Tibial nerve (tissue), 4 donors: Measurements from ENCODE around the gene ASIC3. TPM values are rescaled to one million over a fixed set of nuclear protein-coding genes. Genes with fewer than 3 reads are reported as not detected.

Experiments used
- DNase-seq, 2 donors: peaks; one replicate each; pipeline ENCODE4 v3.0.0-alpha.2; 2019; ENCODE audit warnings: low spot score in 2 of 2
- H3K27ac ChIP-seq, 4 donors: fragments of 200-600 bp; sonication (generic) in 3 of 4; one replicate each; pipeline ENCODE4 v1.5.1; 2017 to 2019; ENCODE audit warnings: mild to moderate bottlenecking in 1 of 4
- H3K27me3 ChIP-seq, 2 donors: fragments of 200-600 bp; sonication (generic) in 1 of 2; one replicate each; pipeline versions ENCODE4 v1.5.1 to v1.6.0; 2017 to 2019
- H3K36me3 ChIP-seq, 3 donors: fragments of 200-600 bp; sonication (generic); one replicate each; pipeline ENCODE4 v1.5.1; 2018 to 2019
- H3K4me1 ChIP-seq, 4 donors: fragments of 200-600 bp; sonication (generic) in 3 of 4; one replicate each; pipeline ENCODE4 v1.5.1; 2017 to 2019
- H3K4me3 ChIP-seq, 4 donors: fragments of 200-600 bp; sonication (generic) in 3 of 4; one replicate each; pipeline ENCODE4 v1.5.1; 2017 to 2019; ENCODE audit warnings: mild to moderate bottlenecking in 1 of 4, moderate library complexity in 1 of 4
- H3K9me3 ChIP-seq, 4 donors: fragments of 200-600 bp; sonication (generic) in 3 of 4; one replicate each; pipeline ENCODE4 v1.5.1; 2017 to 2019
- EP300 ChIP-seq, 2 donors: sonication (generic); formaldehyde crosslinking; IDR thresholded peaks; one replicate each; pipeline ENCODE4 v1.6.1; 2017; ENCODE audit warnings: antibody characterized with exemption in 2 of 2, mild to moderate bottlenecking in 1 of 2
- POLR2A ChIP-seq, 2 donors: fragments of 450-650 bp; IDR thresholded peaks; one replicate each; pipeline ENCODE4 v1.6.1; 2017; ENCODE audit warnings: antibody characterized with exemption in 2 of 2, mild to moderate bottlenecking in 2 of 2, moderate library complexity in 2 of 2
- WGBS, 2 donors: methylation state at CpG; one replicate each; pipeline ENCODE4 v1.1.5; 2018; 5-methylcytosine and 5-hydroxymethylcytosine counted together
- total RNA-seq, 4 donors: library from RNA; depleted of rRNA; stranded (reverse); fragments of >200 nt; gene quantifications; one replicate each; pipeline ENCODE4 v1.1.0, GENCODE V29; 2016
- TF ChIP-seq, protein P1 (sequence below), 5 experiments: fragments of 200-600 bp in 3 of 5; fragments of 450-650 bp in 2 of 5; sonication (generic) in 3 of 5; IDR thresholded peaks; one replicate each; pipeline ENCODE4 v1.5.1; 2016 to 2019; ENCODE audit warnings: antibody characterized with exemption in 5 of 5, mild to moderate bottlenecking in 3 of 5, moderate library complexity in 2 of 5

The ASIC3 gene
- total RNA-seq, 4 donors from 2014 or later = 1.7 to 6.0 (median 4.0) TPM

DNA sequence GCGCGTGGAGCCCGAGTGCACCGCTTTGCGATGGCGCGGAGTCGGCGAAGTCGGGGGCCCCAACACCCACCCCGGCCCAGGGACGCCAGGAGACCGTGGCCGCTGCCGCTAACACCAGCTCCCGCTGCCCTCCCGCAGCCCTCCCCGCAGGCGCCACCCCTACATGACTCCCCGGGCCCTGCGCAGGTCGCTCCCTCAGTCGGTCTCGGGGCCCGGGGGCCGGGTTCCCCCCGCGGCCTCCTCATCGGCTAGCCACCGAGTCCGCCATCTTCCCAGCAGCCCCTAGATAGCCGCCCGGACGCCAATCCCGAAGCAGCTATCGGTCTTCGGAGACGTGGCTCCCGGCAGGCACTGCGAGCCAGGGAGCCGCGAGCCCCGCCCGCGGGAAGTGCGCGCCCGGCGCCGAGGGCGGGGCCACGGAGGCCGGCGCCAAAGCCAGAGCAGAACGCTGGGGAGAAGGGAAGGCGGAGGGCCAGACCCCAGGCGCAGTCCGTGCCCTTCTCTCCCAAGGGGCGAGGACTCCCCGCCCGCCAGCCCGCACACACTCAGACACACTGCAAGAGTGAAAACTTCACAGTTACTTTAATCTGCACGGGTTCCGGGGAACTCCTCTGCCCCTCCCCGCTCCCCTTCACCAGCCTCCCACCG is 32.3 kb downstream of the ASIC3 start, which contains the start of gene FASTK:
Gene FASTK (minus strand): TSS at position 288 of the 648 bp plus-strand sequence. CDS start 43 bp downstream, at position 245.
- H3K27me3 ChIP-seq = no peaks in the 10 kb centered on the region
- DNase-seq = peak; percentile 81 to 82
- H3K9me3 ChIP-seq = no peaks in the 10 kb centered on the region
- H3K27ac ChIP-seq = peak within 1 kb of the TSS; percentile 92 to 99 (median 98)
- peaks cover 0 to 29% (median 4%) of the 10 kb centered on the region in 3 donors for H3K36me3 ChIP-seq
- TF ChIP-seq POLR2A (IDR thresholded peaks at IDR 0.05) (peak in 1 of 2 donors; percentile 76), EP300 (IDR thresholded peaks at IDR 0.05) (peak in 1 of 2 donors; percentile 84)
- TF ChIP-seq, protein P1, sequence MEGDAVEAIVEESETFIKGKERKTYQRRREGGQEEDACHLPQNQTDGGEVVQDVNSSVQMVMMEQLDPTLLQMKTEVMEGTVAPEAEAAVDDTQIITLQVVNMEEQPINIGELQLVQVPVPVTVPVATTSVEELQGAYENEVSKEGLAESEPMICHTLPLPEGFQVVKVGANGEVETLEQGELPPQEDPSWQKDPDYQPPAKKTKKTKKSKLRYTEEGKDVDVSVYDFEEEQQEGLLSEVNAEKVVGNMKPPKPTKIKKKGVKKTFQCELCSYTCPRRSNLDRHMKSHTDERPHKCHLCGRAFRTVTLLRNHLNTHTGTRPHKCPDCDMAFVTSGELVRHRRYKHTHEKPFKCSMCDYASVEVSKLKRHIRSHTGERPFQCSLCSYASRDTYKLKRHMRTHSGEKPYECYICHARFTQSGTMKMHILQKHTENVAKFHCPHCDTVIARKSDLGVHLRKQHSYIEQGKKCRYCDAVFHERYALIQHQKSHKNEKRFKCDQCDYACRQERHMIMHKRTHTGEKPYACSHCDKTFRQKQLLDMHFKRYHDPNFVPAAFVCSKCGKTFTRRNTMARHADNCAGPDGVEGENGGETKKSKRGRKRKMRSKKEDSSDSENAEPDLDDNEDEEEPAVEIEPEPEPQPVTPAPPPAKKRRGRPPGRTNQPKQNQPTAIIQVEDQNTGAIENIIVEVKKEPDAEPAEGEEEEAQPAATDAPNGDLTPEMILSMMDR (IDR thresholded peaks at IDR 0.05) = peak in 1 of 5 experiments; percentile 21
- H3K4me3 ChIP-seq = peak within 1 kb of the TSS; percentile 66 to 92 (median 82)
- WGBS, 2 donors = 0 to 3% methylated on average over 8 to 18 of the region's 66 CpGs
- H3K4me1 ChIP-seq = peaks cover 0 to 68% (median 38%) of the 10 kb centered on the region in 4 donors

DNA sequence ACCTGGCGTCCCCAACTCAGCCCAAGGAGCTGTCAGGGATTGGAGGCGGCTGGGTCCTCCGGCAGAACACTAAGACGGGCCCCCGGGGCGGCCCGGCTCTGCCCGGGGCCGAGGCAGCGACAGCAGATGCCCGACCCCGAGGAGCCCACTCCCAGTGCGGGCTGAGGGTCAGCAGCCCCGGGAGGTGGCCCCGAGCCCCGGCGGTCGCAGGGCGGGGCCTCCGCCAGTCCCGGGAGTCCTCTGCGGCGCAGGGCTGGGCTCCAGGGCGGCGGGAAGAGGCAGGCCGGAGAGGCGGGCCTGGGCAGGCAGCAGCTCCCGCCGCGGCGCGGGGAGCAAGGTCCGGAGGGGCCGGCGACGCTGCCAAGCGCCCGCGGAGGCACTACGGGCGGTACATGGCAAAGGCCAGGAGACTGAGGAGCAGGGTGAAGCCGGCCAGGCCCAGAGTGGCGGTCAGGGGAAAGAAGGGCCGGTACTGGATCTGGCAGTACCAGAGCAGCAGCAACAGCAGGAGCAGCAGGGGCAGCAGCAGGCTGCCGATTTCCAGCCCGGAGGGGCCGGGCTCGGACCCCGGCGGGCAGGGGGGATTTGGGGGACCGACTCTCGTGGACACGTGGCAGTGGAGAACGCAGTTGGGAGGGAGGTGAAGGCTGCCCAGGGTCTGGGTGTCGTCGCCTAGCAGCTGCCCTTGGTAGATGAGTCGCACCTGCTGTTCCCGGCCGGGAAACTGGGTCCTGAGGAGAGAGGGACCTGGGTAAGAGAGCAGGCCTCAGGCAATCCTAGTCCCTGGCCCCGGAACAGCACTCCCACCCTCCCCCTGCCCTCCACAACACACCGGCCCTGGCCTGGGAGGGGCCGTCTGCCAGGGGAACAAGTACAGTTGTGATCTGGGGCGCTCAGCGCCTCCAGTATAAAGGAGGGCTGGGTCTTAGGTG is 33.1 kb downstream of the ASIC3 start:
- no peak for DNase-seq
- TF ChIP-seq, protein P1 (IDR thresholded peaks at IDR 0.05) = no peak
- TF ChIP-seq EP300 (IDR thresholded peaks at IDR 0.05) = no peak
- no peak for TF ChIP-seq POLR2A (IDR thresholded peaks at IDR 0.05)
- H3K4me1 ChIP-seq = peaks cover 0 to 72% (median 42%) of the 10 kb centered on the region in 4 donors
- H3K27ac ChIP-seq = peak overlapping the region; percentile 92 to 99 (median 98)
- H3K27me3 ChIP-seq = no peaks in the 10 kb centered on the region
- 28 to 40% methylated on average over 30 to 38 of the region's 64 CpGs for WGBS, 2 donors
- H3K4me3 ChIP-seq = peak overlapping the region; percentile 67 to 92 (median 82)
- peaks cover 0 to 21% (median 0%) of the 10 kb centered on the region in 3 donors for H3K36me3 ChIP-seq
- H3K9me3 ChIP-seq = no peaks in the 10 kb centered on the region

DNA sequence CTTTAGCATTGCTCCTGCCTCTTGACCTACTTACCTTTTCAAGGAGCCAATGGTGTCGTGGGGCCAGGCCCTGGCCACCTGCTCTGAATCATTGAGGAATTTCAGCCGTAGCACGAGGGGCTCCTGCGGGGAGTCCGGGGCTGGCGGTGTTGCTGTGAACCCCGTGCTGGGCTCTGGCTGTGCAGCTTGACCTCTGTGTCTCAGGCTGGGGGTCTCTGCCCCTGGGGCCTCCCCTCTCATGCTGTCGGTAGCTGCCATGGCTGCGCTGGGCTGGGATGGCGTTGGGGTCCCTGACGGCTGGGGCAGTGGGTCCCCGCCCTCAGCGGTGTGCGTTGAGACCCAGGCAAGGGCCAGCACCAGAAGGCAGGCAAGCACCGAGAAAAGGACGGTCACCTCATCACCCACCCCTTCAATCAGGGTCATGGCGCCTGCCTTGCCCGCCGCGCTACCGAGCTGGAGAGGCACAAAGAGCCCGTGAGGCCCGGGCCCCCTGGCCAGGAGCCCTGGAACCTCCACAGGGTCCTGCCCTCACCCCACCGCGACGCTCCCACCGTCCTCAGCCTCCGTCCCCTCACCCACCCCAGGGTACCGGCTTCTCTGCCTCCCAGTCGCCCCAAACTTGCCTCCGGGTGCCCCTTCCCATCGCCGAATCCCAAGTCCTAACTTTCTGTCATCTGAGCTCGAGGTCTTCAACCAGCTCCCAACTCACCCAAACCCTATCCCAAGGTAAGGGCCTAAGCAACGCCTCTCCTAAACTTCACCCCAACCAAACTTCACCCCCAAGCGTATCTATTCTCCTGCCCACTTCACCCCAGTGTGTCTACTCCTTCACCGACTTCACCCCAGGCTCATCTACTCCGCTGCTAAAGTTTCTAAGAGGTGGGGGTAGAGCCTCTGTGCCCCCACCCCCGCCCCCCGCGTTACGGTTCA is 34.1 kb downstream of the ASIC3 start:
- no peaks in the 10 kb centered on the region for H3K27me3 ChIP-seq
- H3K36me3 ChIP-seq = peaks cover 0 to 12% (median 0%) of the 10 kb centered on the region in 3 donors
- H3K9me3 ChIP-seq = no peaks in the 10 kb centered on the region
- peak overlapping the region; percentile 67 to 93 (median 76) for H3K4me3 ChIP-seq
- H3K4me1 ChIP-seq = peaks cover 0 to 71% (median 42%) of the 10 kb centered on the region in 4 donors
- TF ChIP-seq POLR2A (IDR thresholded peaks at IDR 0.05) = no peak
- no peak for TF ChIP-seq EP300 (IDR thresholded peaks at IDR 0.05)
- TF ChIP-seq, protein P1 (IDR thresholded peaks at IDR 0.05) = no peak
- WGBS, 2 donors = 44 to 55% methylated on average over 41 of the region's 42 CpGs
- peak overlapping the region; percentile 92 to 99 (median 98) for H3K27ac ChIP-seq
- DNase-seq = no peak

DNA sequence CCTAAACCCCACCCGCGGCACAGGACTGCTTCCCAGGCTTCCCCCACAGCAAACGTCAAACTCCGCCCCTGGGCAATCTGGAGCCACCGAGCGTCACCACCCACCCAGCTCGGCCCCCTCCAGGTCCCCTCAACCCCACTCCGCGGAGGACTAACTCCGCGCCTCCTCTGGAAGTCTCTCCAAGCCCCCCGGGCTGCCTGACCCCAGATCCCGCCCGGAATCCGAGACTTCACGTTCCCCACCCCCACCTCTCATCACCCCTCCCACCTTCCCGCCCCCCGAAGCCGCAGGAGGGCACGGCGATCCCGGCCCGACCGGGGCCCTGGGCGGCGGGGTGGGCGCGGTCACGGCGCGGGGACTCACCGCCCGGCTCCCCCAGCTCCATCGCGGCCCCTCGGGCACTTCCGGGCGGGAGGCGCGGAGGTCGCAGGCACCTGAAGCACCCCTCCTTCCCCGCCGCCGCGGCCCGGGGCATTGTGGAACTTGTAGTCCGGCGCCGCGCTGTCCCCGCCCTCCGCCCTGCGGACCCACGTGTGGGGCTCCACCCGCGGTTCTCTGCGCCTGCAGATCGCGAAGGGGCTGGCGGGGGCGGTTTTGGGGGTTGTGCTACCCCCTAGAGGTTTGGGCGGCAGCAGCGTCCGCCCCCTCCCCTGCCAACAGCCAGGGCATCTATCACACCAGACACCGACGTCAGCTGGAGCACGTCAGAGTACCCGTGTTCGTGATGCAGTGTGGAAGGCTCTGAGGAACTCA is 34.9 kb downstream of the ASIC3 start, which contains the start of gene TMUB1:
Gene TMUB1 (minus strand): TSS at position 423 of the 753 bp plus-strand sequence. CDS start 930 bp downstream, outside the sequence.
- TF ChIP-seq, protein P1 (IDR thresholded peaks at IDR 0.05) = no peak
- peak in 1 of 2 donors; percentile 38 for TF ChIP-seq EP300 (IDR thresholded peaks at IDR 0.05)
- TF ChIP-seq POLR2A (IDR thresholded peaks at IDR 0.05) = peak in 1 of 2 donors; percentile 52
- H3K27ac ChIP-seq = peak within 1 kb of the TSS; percentile 92 to 99 (median 98)
- H3K4me1 ChIP-seq = peaks cover 0 to 70% (median 49%) of the 10 kb centered on the region in 4 donors
- peak within 1 kb of the TSS; percentile 67 to 93 (median 76) for H3K4me3 ChIP-seq
- no peaks in the 10 kb centered on the region for H3K9me3 ChIP-seq
- H3K36me3 ChIP-seq = peaks cover 0 to 6% (median 0%) of the 10 kb centered on the region in 3 donors
- H3K27me3 ChIP-seq = no peaks in the 10 kb centered on the region
- DNase-seq = peak in 1 of 2 donors; percentile 53
- 0 to 1% methylated on average over 21 to 33 of the region's 69 CpGs for WGBS, 2 donors
